Measurements from ENCODE around the gene FMNL2. TPM values are rescaled to one million over a fixed set of nuclear protein-coding genes. Genes with fewer than 3 reads are reported as not detected.

FMNL2 gene
- total RNA-seq, 3 donors from 2014 or later = 0.63 to 3.2 (median 1.4) TPM

- no peak for ATAC-seq
- Mint-ChIP-seq H3K36me3 (ENCODE audit: insufficient read depth) (no peaks in the 10 kb centered on the region), H3K9me3 (no peaks in the 10 kb centered on the region), H3K27me3 (ENCODE audit: low read depth) (peaks cover 14% of the 10 kb centered on the region), H3K4me3 (no peak overlapping the region), H3K4me1 (ENCODE audit: low read depth) (no peaks in the 10 kb centered on the region)
- no peak for DNase-seq
Observed at GRCh38 chr2:152488075-152488474, 153.1 kb downstream of the FMNL2 start.

- Mint-ChIP-seq H3K36me3 (ENCODE audit: insufficient read depth) (no peaks in the 10 kb centered on the region), H3K27me3 (ENCODE audit: low read depth) (peaks cover 17% of the 10 kb centered on the region), H3K4me3 (no peak overlapping the region), H3K4me1 (ENCODE audit: low read depth) (no peaks in the 10 kb centered on the region), H3K9me3 (no peaks in the 10 kb centered on the region)
- DNase-seq = no peak
- ATAC-seq = no peak
Observed at GRCh38 chr2:152489364-152489763, 154.4 kb downstream of the FMNL2 start.

GRCh38 chr2:152490686-152491455, 155.9 kb downstream of the FMNL2 start:
- Mint-ChIP-seq H3K36me3 (ENCODE audit: insufficient read depth) (no peaks in the 10 kb centered on the region), H3K4me1 (ENCODE audit: low read depth) (no peaks in the 10 kb centered on the region), H3K9me3 (no peaks in the 10 kb centered on the region), H3K4me3 (no peak overlapping the region), H3K27me3 (ENCODE audit: low read depth) (peaks cover 14% of the 10 kb centered on the region)
- DNase-seq = no peak
- no peak for ATAC-seq

DNA sequence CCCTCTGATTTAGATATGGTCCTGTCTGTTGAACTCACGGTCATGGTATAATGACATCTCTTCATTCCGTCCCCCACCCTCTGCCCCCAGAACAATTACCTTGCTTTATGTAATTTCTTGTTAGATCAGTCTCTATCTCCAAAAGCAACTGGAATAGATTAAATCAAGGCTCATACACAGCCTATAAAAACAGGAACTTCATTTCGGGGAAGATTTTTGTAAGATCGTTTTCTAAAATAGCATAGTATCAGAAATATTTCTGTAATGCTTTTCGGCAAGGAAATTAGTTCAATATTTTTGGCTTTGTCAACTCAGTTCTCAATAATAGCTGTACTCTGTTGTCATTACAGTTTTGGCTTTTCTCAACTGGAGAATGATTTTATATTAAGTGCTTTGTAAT, 157.2 kb downstream of the FMNL2 start:
- DNase-seq (no peak), ATAC-seq (no peak)
- Mint-ChIP-seq H3K4me1 (ENCODE audit: low read depth) (no peaks in the 10 kb centered on the region), H3K36me3 (ENCODE audit: insufficient read depth) (no peaks in the 10 kb centered on the region), H3K4me3 (no peak overlapping the region), H3K27me3 (ENCODE audit: low read depth) (peaks cover 15% of the 10 kb centered on the region), H3K9me3 (no peaks in the 10 kb centered on the region)

GRCh38 chr2:152492911-152493310, 157.9 kb downstream of the FMNL2 start:
- no peak for DNase-seq
- Mint-ChIP-seq H3K27me3 (ENCODE audit: low read depth) (peaks cover 15% of the 10 kb centered on the region), H3K36me3 (ENCODE audit: insufficient read depth) (no peaks in the 10 kb centered on the region), H3K4me1 (ENCODE audit: low read depth) (no peaks in the 10 kb centered on the region), H3K4me3 (no peak overlapping the region), H3K9me3 (no peaks in the 10 kb centered on the region)
- no peak for ATAC-seq

GRCh38 chr2:152493417-152493816, 158.4 kb downstream of the FMNL2 start:
- ATAC-seq = no peak
- no peak for DNase-seq
- H3K27me3 Mint-ChIP-seq (ENCODE audit: low read depth) = peaks cover 15% of the 10 kb centered on the region
- no peaks in the 10 kb centered on the region for H3K36me3 Mint-ChIP-seq (ENCODE audit: insufficient read depth)
- no peaks in the 10 kb centered on the region for H3K9me3 Mint-ChIP-seq
- no peaks in the 10 kb centered on the region for H3K4me1 Mint-ChIP-seq (ENCODE audit: low read depth)
- H3K4me3 Mint-ChIP-seq = no peak overlapping the region

- ATAC-seq (no peak), DNase-seq (no peak)
- Mint-ChIP-seq H3K4me1 (ENCODE audit: low read depth) (no peaks in the 10 kb centered on the region), H3K9me3 (no peaks in the 10 kb centered on the region), H3K27me3 (ENCODE audit: low read depth) (peaks cover 17% of the 10 kb centered on the region), H3K4me3 (no peak overlapping the region), H3K36me3 (ENCODE audit: insufficient read depth) (no peaks in the 10 kb centered on the region)
Observed at GRCh38 chr2:152493945-152494528, 159.1 kb downstream of the FMNL2 start.

GRCh38 chr2:152496371-152496770, 161.4 kb downstream of the FMNL2 start:
- H3K27me3 Mint-ChIP-seq (ENCODE audit: low read depth) = peaks cover 12% of the 10 kb centered on the region
- no peaks in the 10 kb centered on the region for H3K9me3 Mint-ChIP-seq
- ATAC-seq (no peak), DNase-seq (no peak)
- H3K4me3 Mint-ChIP-seq = no peak overlapping the region
- no peaks in the 10 kb centered on the region for H3K4me1 Mint-ChIP-seq (ENCODE audit: low read depth)
- H3K36me3 Mint-ChIP-seq (ENCODE audit: insufficient read depth) = no peaks in the 10 kb centered on the region

- no peak for DNase-seq
- no peak overlapping the region for H3K4me3 Mint-ChIP-seq
- ATAC-seq = no peak
- no peaks in the 10 kb centered on the region for H3K9me3 Mint-ChIP-seq
- H3K36me3 Mint-ChIP-seq (ENCODE audit: insufficient read depth) = no peaks in the 10 kb centered on the region
- no peaks in the 10 kb centered on the region for H3K4me1 Mint-ChIP-seq (ENCODE audit: low read depth)
- peaks cover 11% of the 10 kb centered on the region for H3K27me3 Mint-ChIP-seq (ENCODE audit: low read depth)
Observed at GRCh38 chr2:152497481-152498052, 162.6 kb downstream of the FMNL2 start.

GRCh38 chr2:152499331-152499816, 164.4 kb downstream of the FMNL2 start:
- no peak for DNase-seq
- Mint-ChIP-seq H3K9me3 (no peaks in the 10 kb centered on the region), H3K36me3 (ENCODE audit: insufficient read depth) (no peaks in the 10 kb centered on the region), H3K4me3 (no peak overlapping the region), H3K27me3 (ENCODE audit: low read depth) (peaks cover 10% of the 10 kb centered on the region), H3K4me1 (ENCODE audit: low read depth) (no peaks in the 10 kb centered on the region)
- ATAC-seq = no peak

- DNase-seq (no peak), ATAC-seq (no peak)
- no peaks in the 10 kb centered on the region for H3K36me3 Mint-ChIP-seq (ENCODE audit: insufficient read depth)
- no peaks in the 10 kb centered on the region for H3K4me1 Mint-ChIP-seq (ENCODE audit: low read depth)
- no peak overlapping the region for H3K4me3 Mint-ChIP-seq
- H3K9me3 Mint-ChIP-seq = no peaks in the 10 kb centered on the region
- peaks cover 10% of the 10 kb centered on the region for H3K27me3 Mint-ChIP-seq (ENCODE audit: low read depth)
Observed at GRCh38 chr2:152499896-152500735, 165.1 kb downstream of the FMNL2 start.

DNA sequence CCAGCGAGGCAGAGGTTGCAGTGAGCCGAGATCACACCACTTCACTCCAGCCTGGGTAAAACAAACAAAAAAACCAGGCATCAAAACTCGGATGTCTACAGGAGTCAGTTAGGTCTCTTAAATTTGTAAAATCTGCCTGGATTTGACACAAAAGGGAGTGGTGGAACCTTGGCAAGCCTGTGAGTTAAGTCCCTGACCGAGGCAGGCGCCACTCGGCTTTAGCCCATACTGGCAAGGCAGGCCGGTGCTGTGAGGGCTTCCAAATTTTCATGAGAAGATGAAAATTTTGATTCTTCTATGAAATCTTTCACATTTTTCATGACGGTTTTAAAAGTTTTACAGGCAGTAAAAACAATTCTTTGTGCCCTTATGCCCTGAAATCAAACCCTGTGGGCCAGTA, 165.8 kb downstream of the FMNL2 start:
- Mint-ChIP-seq H3K4me3 (no peak overlapping the region), H3K36me3 (ENCODE audit: insufficient read depth) (no peaks in the 10 kb centered on the region), H3K9me3 (no peaks in the 10 kb centered on the region), H3K4me1 (ENCODE audit: low read depth) (no peaks in the 10 kb centered on the region), H3K27me3 (ENCODE audit: low read depth) (peaks cover 10% of the 10 kb centered on the region)
- ATAC-seq (no peak), DNase-seq (no peak)

- H3K27me3 Mint-ChIP-seq (ENCODE audit: low read depth) = peaks cover 10% of the 10 kb centered on the region
- H3K4me3 Mint-ChIP-seq = no peak overlapping the region
- DNase-seq (no peak), ATAC-seq (no peak)
- H3K4me1 Mint-ChIP-seq (ENCODE audit: low read depth) = no peaks in the 10 kb centered on the region
- H3K9me3 Mint-ChIP-seq = no peaks in the 10 kb centered on the region
- H3K36me3 Mint-ChIP-seq (ENCODE audit: insufficient read depth) = no peaks in the 10 kb centered on the region
Observed at GRCh38 chr2:152501666-152502065, 166.7 kb downstream of the FMNL2 start.

DNA sequence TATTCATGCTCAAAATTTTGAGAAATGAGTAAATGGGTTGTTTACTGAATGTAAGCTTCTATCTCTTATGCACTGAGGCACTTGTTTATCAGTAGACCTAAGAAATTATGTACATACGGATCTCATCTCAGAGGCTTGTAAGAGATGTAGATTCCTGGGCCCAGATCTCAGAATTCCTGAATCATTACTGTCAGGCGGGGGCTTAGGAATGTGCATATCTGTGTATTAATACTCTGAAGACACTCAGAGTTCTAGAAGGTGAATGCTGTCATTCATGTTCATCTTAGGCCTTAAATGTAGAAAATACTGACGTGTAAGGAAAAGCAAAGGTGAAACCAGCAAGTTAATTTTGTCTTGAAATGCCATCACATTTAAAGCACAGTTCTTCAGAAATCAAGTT, 169.6 kb downstream of the FMNL2 start:
- Mint-ChIP-seq H3K27me3 (ENCODE audit: low read depth) (peaks cover 5% of the 10 kb centered on the region), H3K4me3 (no peak overlapping the region), H3K9me3 (no peaks in the 10 kb centered on the region), H3K36me3 (ENCODE audit: insufficient read depth) (no peaks in the 10 kb centered on the region), H3K4me1 (ENCODE audit: low read depth) (no peaks in the 10 kb centered on the region)
- no peak for ATAC-seq
- DNase-seq = no peak
